GM23338 (cell line): Measurements from ENCODE around the gene TEX29. TPM values are rescaled to one million over a fixed set of nuclear protein-coding genes. Genes with fewer than 3 reads are reported as not detected.

Experiments used
- ATAC-seq: fragments of 200-7000 bp; cut with Tn5 transposase; 3 replicates; pipeline ENCODE4 v1.9.1; 2020
- DNase-seq: peaks from one replicate; pipeline ENCODE4 v3.0.0-alpha.2; 2015; ENCODE audit warnings: low spot score
- H2AFZ ChIP-seq: fragments of 200-600 bp; sonication (generic); 2 replicates; pipeline ENCODE4 v1.8.0; 2016; ENCODE audit warnings: antibody characterized with exemption, mild to moderate bottlenecking, moderate library complexity
- H3F3A ChIP-seq: fragments of 200-600 bp; sonication (generic); replicated peaks from 2 replicates; pipeline ENCODE4 v1.8.0; 2017; ENCODE audit warnings: antibody characterized with exemption, mixed run types, low read depth
- H3K27ac ChIP-seq: fragments of 200-600 bp; sonication (generic); 2 replicates; pipeline ENCODE4 v1.6.1; 2016; ENCODE audit warnings: low read depth
- H3K27me3 ChIP-seq: fragments of 200-600 bp; sonication (generic); 2 replicates; pipeline ENCODE4 v1.8.0; 2016; ENCODE audit warnings: mild to moderate bottlenecking, mixed run types, moderate library complexity; ENCODE audit not compliant: insufficient read depth
- H3K36me3 ChIP-seq: fragments of 200-600 bp; sonication (generic); 2 replicates; pipeline ENCODE4 v1.8.0; 2016; ENCODE audit warnings: mild to moderate bottlenecking; ENCODE audit not compliant: insufficient read depth
- H3K4me1 ChIP-seq: fragments of 200-600 bp; sonication (generic); 2 replicates; pipeline ENCODE4 v1.8.0; 2016; ENCODE audit warnings: mild to moderate bottlenecking, moderate library complexity; ENCODE audit not compliant: insufficient read depth
- H3K4me2 ChIP-seq: fragments of 200-600 bp; sonication (generic); 2 replicates; pipeline ENCODE4 v1.7.1; 2017; ENCODE audit warnings: mixed run types
- H3K4me3 ChIP-seq: fragments of 200-600 bp; sonication (generic); 2 replicates; pipeline ENCODE4 v1.6.1; 2016; ENCODE audit warnings: mixed run types
- H3K79me2 ChIP-seq: fragments of 200-600 bp; sonication (generic); replicated peaks from 2 replicates; pipeline ENCODE4 v1.8.0; 2017; ENCODE audit warnings: mild to moderate bottlenecking; ENCODE audit not compliant: insufficient read depth
- H3K9me2 ChIP-seq: fragments of 200-600 bp; sonication (generic); 2 replicates; pipeline ENCODE4 v1.8.0; 2017; ENCODE audit not compliant: insufficient read depth
- H4K20me1 ChIP-seq: fragments of 200-600 bp; sonication (generic); replicated peaks from 2 replicates; pipeline ENCODE4 v1.8.0; 2017; ENCODE audit warnings: mild to moderate bottlenecking; ENCODE audit not compliant: insufficient read depth
- H3K27ac Mint-ChIP-seq: 2 replicates; pipeline ENCODE4 v1.8.0; 2020; ENCODE audit warnings: inconsistent platforms, mild to moderate bottlenecking, moderate library complexity, mixed read lengths
- H3K27me3 Mint-ChIP-seq: 3 replicates; pipeline ENCODE4 v1.8.0; 2022; ENCODE audit warnings: low read depth, mild to moderate bottlenecking, moderate library complexity, mixed read lengths, inconsistent platforms; ENCODE audit not compliant: insufficient read depth, poor library complexity
- H3K36me3 Mint-ChIP-seq: 3 replicates; pipeline ENCODE4 v1.8.0; 2021; ENCODE audit warnings: low read depth, mild to moderate bottlenecking, inconsistent platforms, moderate library complexity, mixed read lengths
- H3K4me1 Mint-ChIP-seq: 3 replicates; pipeline ENCODE4 v1.8.0; 2020; ENCODE audit warnings: mild to moderate bottlenecking, inconsistent platforms, mixed read lengths
- H3K4me3 Mint-ChIP-seq: 3 replicates; pipeline ENCODE4 v1.8.0; 2021; ENCODE audit warnings: moderate library complexity, mild to moderate bottlenecking, inconsistent platforms, mixed read lengths
- H3K9me3 Mint-ChIP-seq: 3 replicates; pipeline ENCODE4 v1.8.0; 2020; ENCODE audit warnings: moderate library complexity, mild to moderate bottlenecking, inconsistent platforms, mixed read lengths
- CREB1 ChIP-seq: fragments of 250-450 bp; sonication (Bioruptor Pico); IDR thresholded peaks from 2 replicates; pipeline ENCODE4 v1.5.0; 2020; ENCODE audit warnings: low read depth, mild to moderate bottlenecking, moderate library complexity
- EZH2 ChIP-seq: fragments of 200-600 bp; sonication (generic); IDR thresholded peaks from one replicate; pipeline ENCODE4 v1.8.0; 2017; ENCODE audit warnings: antibody characterized with exemption, mild to moderate bottlenecking, low read depth; ENCODE audit not compliant: unreplicated experiment
- EZH2phosphoT487 ChIP-seq: fragments of 200-600 bp; sonication (generic); IDR thresholded peaks from one replicate; pipeline ENCODE4 v1.8.1; 2018; ENCODE audit warnings: antibody characterized with exemption; ENCODE audit not compliant: unreplicated experiment
- JUNB ChIP-seq: IDR thresholded peaks from one replicate; pipeline ENCODE4 v1.6.1; 2016; ENCODE audit warnings: antibody characterized with exemption; ENCODE audit not compliant: unreplicated experiment
- NANOG ChIP-seq: IDR thresholded peaks from 2 replicates; pipeline ENCODE4 v1.6.1; 2016; ENCODE audit warnings: antibody characterized with exemption, borderline replicate concordance
- STAT1 ChIP-seq: IDR thresholded peaks from one replicate; pipeline ENCODE4 v1.6.1; 2016; ENCODE audit warnings: antibody characterized with exemption; ENCODE audit not compliant: unreplicated experiment
- ZNF114 ChIP-seq: fragments of 250-450 bp; sonication (Bioruptor Pico); IDR thresholded peaks from 2 replicates; pipeline ENCODE4 v1.5.0; 2020; ENCODE audit warnings: mild to moderate bottlenecking, moderate library complexity
- ZNF331 ChIP-seq: fragments of 250-450 bp; sonication (Bioruptor Pico); IDR thresholded peaks from 2 replicates; pipeline ENCODE4 v1.5.0; 2020; ENCODE audit warnings: low read depth, mild to moderate bottlenecking, moderate library complexity
- polyA plus RNA-seq: library from polyadenylated mRNA; unstranded; fragments of >200 nt; fragmentation: Nextera tagmentation; extraction: Ambion mirVana; gene quantifications from 2 replicates; pipeline ENCODE4 v1.2.1, GENCODE V29; 2016
- total RNA-seq: library from RNA; depleted of rRNA; stranded (reverse); fragments of >200 nt; shearing (Covaris generic); gene quantifications from 2 replicates; pipeline ENCODE4 v1.2.3, GENCODE V29; 2014
- TF ChIP-seq, protein P1 (sequence below), 2 experiments: fragments of 200-600 bp in 1 of 2; sonication (generic) in 1 of 2; conservative IDR thresholded peaks; 2 replicates each; pipeline versions ENCODE4 v1.5.1 to v1.6.1; 2016 to 2017; ENCODE audit warnings: antibody characterized with exemption in 2 of 2, low read depth in 2 of 2, mild to moderate bottlenecking in 2 of 2, moderate library complexity in 1 of 2
- TF ChIP-seq, protein P2 (sequence below): IDR thresholded peaks from one replicate; pipeline ENCODE4 v1.6.1; 2018; ENCODE audit warnings: antibody characterized with exemption; ENCODE audit not compliant: unreplicated experiment
- TF ChIP-seq, protein P3 (sequence below): fragments of 250-450 bp; sonication (Bioruptor Pico); IDR thresholded peaks from 2 replicates; pipeline ENCODE4 v1.5.0; 2020; ENCODE audit warnings: mild to moderate bottlenecking, moderate library complexity

The TEX29 gene
- total and polyA plus RNA-seq, 2 experiments from 2014 or later: 0.31 TPM; not detected in 1

DNA sequence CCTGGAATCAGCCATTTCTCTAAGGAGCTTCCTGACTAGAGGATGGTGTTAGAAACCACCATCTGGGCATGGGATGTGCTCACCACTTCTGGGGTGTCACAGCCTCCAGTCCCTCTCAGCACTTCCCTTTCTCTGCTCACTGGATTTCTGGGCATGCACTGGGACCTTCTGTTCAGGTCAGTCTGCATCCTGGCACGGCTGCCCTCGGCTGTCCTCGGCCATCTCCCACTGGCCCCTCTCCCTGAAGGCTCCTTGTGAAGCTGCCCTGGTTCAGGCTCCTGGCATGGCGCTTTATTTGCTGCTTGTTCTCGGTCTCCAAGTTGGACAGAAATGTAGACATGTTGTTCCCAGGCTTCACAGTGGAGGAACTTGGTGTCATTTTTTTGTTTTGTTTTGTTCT is 60.0 kb downstream of the TEX29 start (continued):
- no peak for TF ChIP-seq EZH2
- TF ChIP-seq EZH2phosphoT487: no peak
- TF ChIP-seq, protein P1, sequence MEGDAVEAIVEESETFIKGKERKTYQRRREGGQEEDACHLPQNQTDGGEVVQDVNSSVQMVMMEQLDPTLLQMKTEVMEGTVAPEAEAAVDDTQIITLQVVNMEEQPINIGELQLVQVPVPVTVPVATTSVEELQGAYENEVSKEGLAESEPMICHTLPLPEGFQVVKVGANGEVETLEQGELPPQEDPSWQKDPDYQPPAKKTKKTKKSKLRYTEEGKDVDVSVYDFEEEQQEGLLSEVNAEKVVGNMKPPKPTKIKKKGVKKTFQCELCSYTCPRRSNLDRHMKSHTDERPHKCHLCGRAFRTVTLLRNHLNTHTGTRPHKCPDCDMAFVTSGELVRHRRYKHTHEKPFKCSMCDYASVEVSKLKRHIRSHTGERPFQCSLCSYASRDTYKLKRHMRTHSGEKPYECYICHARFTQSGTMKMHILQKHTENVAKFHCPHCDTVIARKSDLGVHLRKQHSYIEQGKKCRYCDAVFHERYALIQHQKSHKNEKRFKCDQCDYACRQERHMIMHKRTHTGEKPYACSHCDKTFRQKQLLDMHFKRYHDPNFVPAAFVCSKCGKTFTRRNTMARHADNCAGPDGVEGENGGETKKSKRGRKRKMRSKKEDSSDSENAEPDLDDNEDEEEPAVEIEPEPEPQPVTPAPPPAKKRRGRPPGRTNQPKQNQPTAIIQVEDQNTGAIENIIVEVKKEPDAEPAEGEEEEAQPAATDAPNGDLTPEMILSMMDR (conservative IDR thresholded peaks at IDR 0.05; ENCODE audit: low read depth in 2 of 2): no peak
- TF ChIP-seq, protein P2, sequence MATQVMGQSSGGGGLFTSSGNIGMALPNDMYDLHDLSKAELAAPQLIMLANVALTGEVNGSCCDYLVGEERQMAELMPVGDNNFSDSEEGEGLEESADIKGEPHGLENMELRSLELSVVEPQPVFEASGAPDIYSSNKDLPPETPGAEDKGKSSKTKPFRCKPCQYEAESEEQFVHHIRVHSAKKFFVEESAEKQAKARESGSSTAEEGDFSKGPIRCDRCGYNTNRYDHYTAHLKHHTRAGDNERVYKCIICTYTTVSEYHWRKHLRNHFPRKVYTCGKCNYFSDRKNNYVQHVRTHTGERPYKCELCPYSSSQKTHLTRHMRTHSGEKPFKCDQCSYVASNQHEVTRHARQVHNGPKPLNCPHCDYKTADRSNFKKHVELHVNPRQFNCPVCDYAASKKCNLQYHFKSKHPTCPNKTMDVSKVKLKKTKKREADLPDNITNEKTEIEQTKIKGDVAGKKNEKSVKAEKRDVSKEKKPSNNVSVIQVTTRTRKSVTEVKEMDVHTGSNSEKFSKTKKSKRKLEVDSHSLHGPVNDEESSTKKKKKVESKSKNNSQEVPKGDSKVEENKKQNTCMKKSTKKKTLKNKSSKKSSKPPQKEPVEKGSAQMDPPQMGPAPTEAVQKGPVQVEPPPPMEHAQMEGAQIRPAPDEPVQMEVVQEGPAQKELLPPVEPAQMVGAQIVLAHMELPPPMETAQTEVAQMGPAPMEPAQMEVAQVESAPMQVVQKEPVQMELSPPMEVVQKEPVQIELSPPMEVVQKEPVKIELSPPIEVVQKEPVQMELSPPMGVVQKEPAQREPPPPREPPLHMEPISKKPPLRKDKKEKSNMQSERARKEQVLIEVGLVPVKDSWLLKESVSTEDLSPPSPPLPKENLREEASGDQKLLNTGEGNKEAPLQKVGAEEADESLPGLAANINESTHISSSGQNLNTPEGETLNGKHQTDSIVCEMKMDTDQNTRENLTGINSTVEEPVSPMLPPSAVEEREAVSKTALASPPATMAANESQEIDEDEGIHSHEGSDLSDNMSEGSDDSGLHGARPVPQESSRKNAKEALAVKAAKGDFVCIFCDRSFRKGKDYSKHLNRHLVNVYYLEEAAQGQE: no peak

DNA sequence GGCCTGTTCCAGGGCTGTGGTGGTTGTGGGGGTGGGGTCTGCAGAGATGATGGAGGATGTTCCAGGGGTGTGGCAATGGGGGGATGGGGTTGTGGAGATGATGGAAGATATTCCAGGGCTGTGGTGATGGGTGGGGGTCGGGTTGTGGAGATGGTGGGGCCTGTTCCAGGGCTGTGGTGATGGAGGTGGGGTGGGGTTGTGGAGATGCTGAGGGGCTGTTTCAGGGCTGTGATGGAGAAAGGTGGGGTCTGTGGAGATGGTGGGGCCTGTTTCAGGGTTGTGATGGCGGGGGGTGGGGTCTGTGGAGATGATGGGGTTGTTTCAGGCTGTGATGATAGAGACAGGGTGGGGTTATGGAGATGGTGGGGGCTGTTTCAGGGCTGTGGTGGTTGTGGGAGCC is 62.0 kb downstream of the TEX29 start:
- Histone ChIP-seq H3K9me2 (no peaks in the 10 kb centered on the region), H3K4me1 (no peaks in the 10 kb centered on the region), H4K20me1 (no peaks in the 10 kb centered on the region), H2AFZ (no peak overlapping the region), H3K27ac (no peak overlapping the region), H3K4me3 (no peak overlapping the region), H3K27me3 (no peaks in the 10 kb centered on the region), H3K79me2 (no peaks in the 10 kb centered on the region), H3K4me2 (no peak overlapping the region), H3K36me3 (no peaks in the 10 kb centered on the region), H3F3A (no peaks in the 10 kb centered on the region)
- ATAC-seq (no peak), DNase-seq (no peak)
- Mint-ChIP-seq H3K4me3 (no peak overlapping the region), H3K9me3 (peaks cover 8% of the 10 kb centered on the region; the same call in 2 of the 3 replicates), H3K27ac (no peak overlapping the region), H3K27me3 (no peaks in the 10 kb centered on the region), H3K36me3 (no peaks in the 10 kb centered on the region; the same call in 2 of the 3 replicates), H3K4me1 (peaks cover 4% of the 10 kb centered on the region; the same call in 2 of the 3 replicates)
- no peak for TF ChIP-seq ZNF114 (CRISPR knock-in tag)
- no peak for TF ChIP-seq JUNB
- no peak for TF ChIP-seq NANOG
- TF ChIP-seq, protein P3, sequence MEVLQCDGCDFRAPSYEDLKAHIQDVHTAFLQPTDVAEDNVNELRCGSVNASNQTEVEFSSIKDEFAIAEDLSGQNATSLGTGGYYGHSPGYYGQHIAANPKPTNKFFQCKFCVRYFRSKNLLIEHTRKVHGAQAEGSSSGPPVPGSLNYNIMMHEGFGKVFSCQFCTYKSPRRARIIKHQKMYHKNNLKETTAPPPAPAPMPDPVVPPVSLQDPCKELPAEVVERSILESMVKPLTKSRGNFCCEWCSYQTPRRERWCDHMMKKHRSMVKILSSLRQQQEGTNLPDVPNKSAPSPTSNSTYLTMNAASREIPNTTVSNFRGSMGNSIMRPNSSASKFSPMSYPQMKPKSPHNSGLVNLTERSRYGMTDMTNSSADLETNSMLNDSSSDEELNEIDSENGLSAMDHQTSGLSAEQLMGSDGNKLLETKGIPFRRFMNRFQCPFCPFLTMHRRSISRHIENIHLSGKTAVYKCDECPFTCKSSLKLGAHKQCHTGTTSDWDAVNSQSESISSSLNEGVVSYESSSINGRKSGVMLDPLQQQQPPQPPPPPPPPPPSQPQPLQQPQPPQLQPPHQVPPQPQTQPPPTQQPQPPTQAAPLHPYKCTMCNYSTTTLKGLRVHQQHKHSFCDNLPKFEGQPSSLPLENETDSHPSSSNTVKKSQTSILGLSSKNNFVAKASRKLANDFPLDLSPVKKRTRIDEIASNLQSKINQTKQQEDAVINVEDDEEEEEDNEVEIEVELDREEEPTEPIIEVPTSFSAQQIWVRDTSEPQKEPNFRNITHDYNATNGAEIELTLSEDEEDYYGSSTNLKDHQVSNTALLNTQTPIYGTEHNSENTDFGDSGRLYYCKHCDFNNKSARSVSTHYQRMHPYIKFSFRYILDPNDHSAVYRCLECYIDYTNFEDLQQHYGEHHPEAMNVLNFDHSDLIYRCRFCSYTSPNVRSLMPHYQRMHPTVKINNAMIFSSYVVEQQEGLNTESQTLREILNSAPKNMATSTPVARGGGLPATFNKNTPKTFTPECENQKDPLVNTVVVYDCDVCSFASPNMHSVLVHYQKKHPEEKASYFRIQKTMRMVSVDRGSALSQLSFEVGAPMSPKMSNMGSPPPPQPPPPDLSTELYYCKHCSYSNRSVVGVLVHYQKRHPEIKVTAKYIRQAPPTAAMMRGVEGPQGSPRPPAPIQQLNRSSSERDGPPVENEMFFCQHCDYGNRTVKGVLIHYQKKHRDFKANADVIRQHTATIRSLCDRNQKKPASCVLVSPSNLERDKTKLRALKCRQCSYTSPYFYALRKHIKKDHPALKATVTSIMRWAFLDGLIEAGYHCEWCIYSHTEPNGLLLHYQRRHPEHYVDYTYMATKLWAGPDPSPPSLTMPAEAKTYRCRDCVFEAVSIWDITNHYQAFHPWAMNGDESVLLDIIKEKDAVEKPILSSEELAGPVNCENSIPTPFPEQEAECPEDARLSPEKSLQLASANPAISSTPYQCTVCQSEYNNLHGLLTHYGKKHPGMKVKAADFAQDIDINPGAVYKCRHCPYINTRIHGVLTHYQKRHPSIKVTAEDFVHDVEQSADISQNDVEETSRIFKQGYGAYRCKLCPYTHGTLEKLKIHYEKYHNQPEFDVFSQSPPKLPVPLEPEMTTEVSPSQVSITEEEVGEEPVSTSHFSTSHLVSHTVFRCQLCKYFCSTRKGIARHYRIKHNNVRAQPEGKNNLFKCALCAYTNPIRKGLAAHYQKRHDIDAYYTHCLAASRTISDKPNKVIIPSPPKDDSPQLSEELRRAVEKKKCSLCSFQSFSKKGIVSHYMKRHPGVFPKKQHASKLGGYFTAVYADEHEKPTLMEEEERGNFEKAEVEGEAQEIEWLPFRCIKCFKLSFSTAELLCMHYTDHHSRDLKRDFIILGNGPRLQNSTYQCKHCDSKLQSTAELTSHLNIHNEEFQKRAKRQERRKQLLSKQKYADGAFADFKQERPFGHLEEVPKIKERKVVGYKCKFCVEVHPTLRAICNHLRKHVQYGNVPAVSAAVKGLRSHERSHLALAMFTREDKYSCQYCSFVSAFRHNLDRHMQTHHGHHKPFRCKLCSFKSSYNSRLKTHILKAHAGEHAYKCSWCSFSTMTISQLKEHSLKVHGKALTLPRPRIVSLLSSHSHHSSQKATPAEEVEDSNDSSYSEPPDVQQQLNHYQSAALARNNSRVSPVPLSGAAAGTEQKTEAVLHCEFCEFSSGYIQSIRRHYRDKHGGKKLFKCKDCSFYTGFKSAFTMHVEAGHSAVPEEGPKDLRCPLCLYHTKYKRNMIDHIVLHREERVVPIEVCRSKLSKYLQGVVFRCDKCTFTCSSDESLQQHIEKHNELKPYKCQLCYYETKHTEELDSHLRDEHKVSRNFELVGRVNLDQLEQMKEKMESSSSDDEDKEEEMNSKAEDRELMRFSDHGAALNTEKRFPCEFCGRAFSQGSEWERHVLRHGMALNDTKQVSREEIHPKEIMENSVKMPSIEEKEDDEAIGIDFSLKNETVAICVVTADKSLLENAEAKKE: no peak
- TF ChIP-seq ZNF331 (CRISPR knock-in tag): no peak
- no peak for TF ChIP-seq CREB1
- TF ChIP-seq STAT1: no peak
- no peak for TF ChIP-seq EZH2phosphoT487
